WTC11 (cell line): ENCODE results near the gene FBXO47. TPM values are rescaled to one million over a fixed set of nuclear protein-coding genes. Genes with fewer than 3 reads are reported as not detected.

Source experiments
- ATAC-seq: fragments of 200-7000 bp; cut with Tn5 transposase; 2 replicates; pipeline ENCODE4 v1.10.0; 2021; ENCODE audit warnings: mild to moderate bottlenecking, moderate library complexity
- CTCF ChIA-PET: fragments of 300-600 bp; sonication (Branson Sonifier 250); formaldehyde crosslinking; loops from one replicate; lab custom pipeline; 2021; ENCODE audit warnings: antibody characterized with exemption; lab: Charles Lee
- POLR2A ChIA-PET: fragments of 350-600 bp; sonication (Branson Sonifier 250); formaldehyde crosslinking; loops from one replicate; lab custom pipeline; 2021; ENCODE audit warnings: antibody characterized with exemption; lab: Charles Lee
- DNase-seq: peaks from one replicate; pipeline ENCODE4 v3.0.0; 2021; ENCODE audit warnings: low spot score
- H3K27ac Mint-ChIP-seq: 2 replicates; pipeline ENCODE4 v1.8.0; 2021; ENCODE audit warnings: mixed read lengths
- H3K27me3 Mint-ChIP-seq: 2 replicates; pipeline ENCODE4 v1.8.0; 2021; ENCODE audit warnings: low read depth, mild to moderate bottlenecking, moderate library complexity, mixed read lengths
- H3K36me3 Mint-ChIP-seq: 2 replicates; pipeline ENCODE4 v1.8.0; 2021; ENCODE audit warnings: mixed read lengths
- H3K4me1 Mint-ChIP-seq: 2 replicates; pipeline ENCODE4 v1.8.0; 2022; ENCODE audit warnings: mixed read lengths
- H3K4me3 Mint-ChIP-seq: 2 replicates; pipeline ENCODE4 v1.8.0; 2021; ENCODE audit warnings: mild to moderate bottlenecking, moderate library complexity, mixed read lengths
- H3K9me3 Mint-ChIP-seq: 2 replicates; pipeline ENCODE4 v1.8.0; 2021; ENCODE audit warnings: mixed read lengths
- ATF3 ChIP-seq: sonication (generic); formaldehyde crosslinking; conservative IDR thresholded peaks from 2 replicates; pipeline ENCODE4 v1.8.1; 2022; ENCODE audit warnings: mild to moderate bottlenecking, missing genetic modification reagents
- EMX1 ChIP-seq: fragments of 250-450 bp; sonication (Bioruptor Pico); IDR thresholded peaks from 2 replicates; pipeline ENCODE4 v1.8.0; 2021; ENCODE audit warnings: mild to moderate bottlenecking
- GTF2I ChIP-seq: fragments of 250-450 bp; sonication (Bioruptor Pico); conservative IDR thresholded peaks from 2 replicates; pipeline ENCODE4 v1.4.0; 2021; ENCODE audit warnings: mild to moderate bottlenecking
- JAZF1 ChIP-seq: fragments of 250-450 bp; sonication (Bioruptor Pico); IDR thresholded peaks from 2 replicates; pipeline ENCODE4 v1.9.0; 2021; ENCODE audit warnings: moderate library complexity, mild to moderate bottlenecking, inconsistent platforms
- MLX ChIP-seq: sonication (generic); formaldehyde crosslinking; IDR thresholded peaks from 2 replicates; pipeline ENCODE4 v1.8.1; 2023; ENCODE audit warnings: mild to moderate bottlenecking, missing genetic modification reagents, moderate library complexity
- MYBL2 ChIP-seq: sonication (generic); formaldehyde crosslinking; IDR thresholded peaks from 2 replicates; pipeline ENCODE4 v1.8.1; 2023; ENCODE audit warnings: mild to moderate bottlenecking, moderate library complexity, missing genetic modification reagents
- PRDM15 ChIP-seq: sonication (generic); formaldehyde crosslinking; IDR thresholded peaks from 2 replicates; pipeline ENCODE4 v1.8.0; 2022; ENCODE audit warnings: missing genetic modification reagents
- SMAD4 ChIP-seq: sonication (generic); formaldehyde crosslinking; IDR thresholded peaks from 2 replicates; pipeline ENCODE4 v1.8.0; 2022; ENCODE audit warnings: mild to moderate bottlenecking, missing genetic modification reagents
- STAT6 ChIP-seq: sonication (generic); formaldehyde crosslinking; conservative IDR thresholded peaks from 2 replicates; pipeline ENCODE4 v1.8.1; 2023; ENCODE audit warnings: mild to moderate bottlenecking, low read depth, missing genetic modification reagents, moderate library complexity
- ZMAT4 ChIP-seq: fragments of 250-450 bp; sonication (Bioruptor Pico); IDR thresholded peaks from 2 replicates; pipeline ENCODE4 v1.9.0; 2021; ENCODE audit warnings: mild to moderate bottlenecking
- ZNF121 ChIP-seq: sonication (generic); formaldehyde crosslinking; IDR thresholded peaks from 2 replicates; pipeline ENCODE4 v1.8.0; 2023; ENCODE audit warnings: missing genetic modification reagents
- ZNF138 ChIP-seq: sonication (generic); formaldehyde crosslinking; conservative IDR thresholded peaks from 2 replicates; pipeline ENCODE4 v1.8.1; 2022; ENCODE audit warnings: mild to moderate bottlenecking, moderate library complexity, missing genetic modification reagents
- ZNF423 ChIP-seq: fragments of 250-450 bp; sonication (Bioruptor Pico); IDR thresholded peaks from 2 replicates; pipeline ENCODE4 v2.1.2; 2022; ENCODE audit warnings: mild to moderate bottlenecking, moderate library complexity
- ZNF532 ChIP-seq: fragments of 250-450 bp; sonication (Bioruptor Pico); IDR thresholded peaks from 2 replicates; pipeline ENCODE4 v1.9.0; 2021; ENCODE audit warnings: mild to moderate bottlenecking, borderline replicate concordance
- total RNA-seq: library from RNA; stranded (reverse); gene quantifications from 3 replicates; pipeline ENCODE4 v1.2.3, GENCODE V29; 2021

FBXO47 gene
- total RNA-seq, 1 experiment from 2014 or later, result not detected

GRCh38 chr17:38897176-38897575, 70.0 kb downstream of the FBXO47 start:
- ChIA-PET CTCF (no interaction called here), POLR2A (no interaction called here)
- Mint-ChIP-seq H3K4me1 (peaks cover 40% of the 10 kb centered on the region), H3K27me3 (no peaks in the 10 kb centered on the region), H3K36me3 (peaks cover 20% of the 10 kb centered on the region), H3K4me3 (no peak overlapping the region), H3K27ac (no peak overlapping the region), H3K9me3 (no peaks in the 10 kb centered on the region)
- ATAC-seq, result no peak
- TF ChIP-seq SMAD4 (CRISPR knock-in tag), result no peak
- TF ChIP-seq ATF3 (CRISPR knock-in tag), result no peak
- TF ChIP-seq ZNF121, result no peak
- TF ChIP-seq STAT6, result no peak
- TF ChIP-seq GTF2I, result no peak
- no peak for TF ChIP-seq JAZF1 (CRISPR knock-in tag)
- no peak for TF ChIP-seq MYBL2 (CRISPR knock-in tag)
- TF ChIP-seq ZMAT4 (CRISPR knock-in tag), result no peak
- no peak for TF ChIP-seq ZNF138 (CRISPR knock-in tag)
- TF ChIP-seq ZNF423 (CRISPR knock-in tag), result no peak
- TF ChIP-seq ZNF532, result no peak
- TF ChIP-seq EMX1 (CRISPR knock-in tag), result no peak
- no peak for TF ChIP-seq MLX
- no peak for TF ChIP-seq PRDM15 (CRISPR knock-in tag)
- no peak for DNase-seq
